Heart left ventricle (tissue), 16 donors: ENCODE results near the gene ATRN. TPM values are rescaled to one million over a fixed set of nuclear protein-coding genes. Genes with fewer than 3 reads are reported as not detected.
"Not testable (repeated sequence)": the region's sequence is repeated elsewhere in the genome, so short reads cannot be mapped to it uniquely, and the experiment has no call there.

Experiments used
- ATAC-seq, 4 donors: fragments of 200-7000 bp; cut with Tn5 transposase; one replicate each; pipeline ENCODE4 v1.9.1; 2020 to 2022; ENCODE audit warnings: moderate library complexity in 4 of 4, mild to moderate bottlenecking in 3 of 4, moderate number of reproducible peaks in 1 of 4
- DNase-seq, 5 donors: peaks; one replicate each; pipeline ENCODE4 v3.0.0-alpha.2; 2020
- H3K27ac ChIP-seq, 12 donors: fragments of 200-600 bp; sonication (generic) in 4 of 12; one replicate each; pipeline versions ENCODE4 v1.5.0 to v1.8.0; 2016 to 2022; ENCODE audit warnings: mild to moderate bottlenecking in 2 of 12
- H3K27me3 ChIP-seq, 9 donors: fragments of 200-600 bp; sonication (generic) in 2 of 9; one replicate each; pipeline versions ENCODE4 v1.5.1 to v1.8.0; 2016 to 2022; ENCODE audit warnings: mild to moderate bottlenecking in 3 of 9
- H3K36me3 ChIP-seq, 9 donors: fragments of 200-600 bp; sonication (generic) in 2 of 9; one replicate each; pipeline versions ENCODE4 v1.5.0 to v1.8.0; 2018 to 2022; ENCODE audit warnings: mild to moderate bottlenecking in 2 of 9
- H3K4me1 ChIP-seq, 12 donors: fragments of 200-600 bp; sonication (generic) in 4 of 12; one replicate each; pipeline versions ENCODE4 v1.5.0 to v1.8.0; 2016 to 2022; ENCODE audit warnings: mild to moderate bottlenecking in 3 of 12
- H3K4me3 ChIP-seq, 12 donors: fragments of 200-600 bp; sonication (generic) in 4 of 12; one replicate each; pipeline versions ENCODE4 v1.5.0 to v1.8.0; 2017 to 2022; ENCODE audit warnings: mild to moderate bottlenecking in 9 of 12, moderate library complexity in 4 of 12
- H3K9me3 ChIP-seq, 12 donors: fragments of 200-600 bp; sonication (generic) in 4 of 12; one replicate each; pipeline versions ENCODE4 v1.5.0 to v1.8.0; 2016 to 2022; ENCODE audit warnings: mild to moderate bottlenecking in 1 of 12
- CTCF ChIP-seq, 12 donors: fragments of 200-600 bp; sonication (generic) in 4 of 12; IDR thresholded peaks; one replicate each; pipeline versions ENCODE4 v1.5.0 to v1.8.0; 2018 to 2022; ENCODE audit warnings: antibody characterized with exemption in 12 of 12, mild to moderate bottlenecking in 5 of 12
- POLR2A ChIP-seq, 2 donors: fragments of 450-650 bp; IDR thresholded peaks; one replicate each; pipeline ENCODE4 v1.6.1; 2017; ENCODE audit warnings: antibody characterized with exemption in 2 of 2, mild to moderate bottlenecking in 2 of 2, moderate library complexity in 2 of 2
- WGBS, 4 donors: extraction: QIAGEN DNeasy Blood & Tissue Kit in 2 of 4; methylation state at CpG; one replicate each; pipeline versions ENCODE4 v1.1.5 to v1.1.7; 2013 to 2018; 5-methylcytosine and 5-hydroxymethylcytosine counted together
- intact Hi-C, 10 donors: fragments of 100-400 bp; cut with DNase I; formaldehyde crosslinking; loops; one replicate each; pipeline versions ENCODE4 v1.11.1 to v1.14.2; 2022
- polyA plus RNA-seq, 2 donors: library from polyadenylated mRNA; stranded (reverse); fragments of 200-250 nt; gene quantifications; one replicate each; pipeline ENCODE4 v1.2.3, GENCODE V29; 2013
- total RNA-seq, 9 donors: library from RNA; depleted of rRNA in 2 of 9; stranded (reverse); fragments of >200 nt in 2 of 9; fragmentation: NEBNext Ultra II Directional in 3 of 9; extraction: Animal tissue kit (Norgen Biotek cat#: 25700) in 3 of 9; gene quantifications; one replicate each; pipeline versions ENCODE4 v1.1.0 to v1.2.4, GENCODE V29; 2016 to 2023
- donor health status: ischemic (EF 13 %, LVEDD 7.1; RV severe dilation, severe dysfunction).
- donor health status: healthy with polysubstance abuse.
- donor health status: DM: no; HTN: yes; CAD: no.
- donor health status: DM: no; HTN: no; CAD: no.
- donor health status: ischemic (EF 25% LVEDD 6.9; RV normal size, moderate dysfunction).
- donor health status: ischemic (EF 25% LVEDD 5.7; RV mildly dilated, moderate dysfunction).
- donor health status: healthy.
- donor health status: DM: yes; HTN: yes; CAD: no.
- donor health status: ischemic (EF 35%, LVEDD 5.7; RV mildly dilated, moderate dysfunction).
- donor health status: nonischemic (EF 11% LVEDD 7.7; RV severe dilation, severe dysfunction).
- donor health status: DM: yes; HTN: yes; CAD: no.
- donor health status: PGD.
- donor health status: ischemic (EF 29% LVEDD 5.4; RV normal size, mild dysfunction).
- donor health status: nonischemic (EF 23%, LVEDD 6.1; RV moderate dilation, normal function).

ATRN gene
- total and polyA plus RNA-seq, 11 donors = 4.8 to 44.7 (median 32.6) TPM

- Histone ChIP-seq H3K27me3 (no peaks in the 10 kb centered on the region), H3K4me3 (peak overlapping the region; percentile 83 to 100 (median 98)), H3K9me3 (no peaks in the 10 kb centered on the region), H3K4me1 (peaks cover 9 to 35% (median 27%) of the 10 kb centered on the region in 12 donors), H3K36me3 (no peaks in the 10 kb centered on the region), H3K27ac (peak overlapping the region in 1 of 12 donors; percentile 93)
- no peak for DNase-seq
- intact Hi-C loops = loop anchor here in 6 of 10 donors (5.0 to 10.0 kb wide), 3 partner anchors 65 to 117 kb away; partner anchors contain the start of gene DNAAF9 (in 4 of the 6)
- 58 to 75% (median 61%) methylated on average over 3 of the region's 3 CpGs for WGBS, 4 donors
- TF ChIP-seq CTCF (IDR thresholded peaks at IDR 0.05) (no peak), POLR2A (IDR thresholded peaks at IDR 0.05) (no peak)
- ATAC-seq = no peak
Measured at GRCh38 chr20:3472105-3472504, 1.3 kb downstream of the ATRN start.

GRCh38 chr20:3473324-3473723, 2.5 kb downstream of the ATRN start:
- TF ChIP-seq POLR2A (IDR thresholded peaks at IDR 0.05) = no peak
- TF ChIP-seq CTCF (IDR thresholded peaks at IDR 0.05) = no peak

GRCh38 chr20:3473944-3474343, 3.1 kb downstream of the ATRN start:
- no peak for ATAC-seq
- 71 to 93% (median 92%) methylated on average over 1 of the region's 1 CpG for WGBS, 4 donors
- Histone ChIP-seq H3K27ac (no peak overlapping the region), H3K4me3 (no peak overlapping the region), H3K4me1 (peaks cover 9 to 35% (median 27%) of the 10 kb centered on the region in 12 donors), H3K36me3 (no peaks in the 10 kb centered on the region), H3K27me3 (no peaks in the 10 kb centered on the region), H3K9me3 (no peaks in the 10 kb centered on the region)
- intact Hi-C loops = loop anchor here in 6 of 10 donors (5.0 to 10.0 kb wide), 3 partner anchors 67 to 119 kb away; partner anchors contain the start of gene DNAAF9 (in 4 of the 6)
- DNase-seq = no peak
- TF ChIP-seq CTCF (IDR thresholded peaks at IDR 0.05) = no peak
- no peak for TF ChIP-seq POLR2A (IDR thresholded peaks at IDR 0.05)

More at GRCh38 chr20:3473324-3473723, 2.5 kb downstream of the ATRN start:
- Histone ChIP-seq H3K9me3 (no peaks in the 10 kb centered on the region), H3K4me1 (peaks cover 9 to 35% (median 27%) of the 10 kb centered on the region in 12 donors), H3K27ac (no peak overlapping the region), H3K27me3 (no peaks in the 10 kb centered on the region), H3K36me3 (no peaks in the 10 kb centered on the region), H3K4me3 (peak overlapping the region in 3 of 12 donors; percentile 0 to 100 (median 100))
- no peak for DNase-seq
- no peak for ATAC-seq
- WGBS, 4 donors = 93 to 96% (median 96%) methylated on average over 6 of the region's 6 CpGs
- intact Hi-C loops = loop anchor here in 6 of 10 donors (5.0 to 10.0 kb wide), 3 partner anchors 66 to 119 kb away; partner anchors contain the start of gene DNAAF9 (in 4 of the 6)

- H3K4me1 ChIP-seq = peaks cover 6 to 24% (median 19%) of the 10 kb centered on the region in 12 donors
- WGBS, 4 donors = 95 to 100% (median 96%) methylated on average over 1 of the region's 1 CpG
- DNase-seq, H3K4me3 ChIP-seq, ATAC-seq, H3K9me3 ChIP-seq, H3K27me3 ChIP-seq, H3K36me3 ChIP-seq, H3K27ac ChIP-seq: not testable (repeated sequence)
- intact Hi-C loops = loop anchor here in 1 of 10 donors (10.0 kb wide), 1 partner anchor 122 kb away; no protein-coding TSS in a partner anchor
Measured at GRCh38 chr20:3477003-3477860, 6.4 kb downstream of the ATRN start.
